ENCODE results near the gene FUT7. TPM values are rescaled to one million over a fixed set of nuclear protein-coding genes. Genes with fewer than 3 reads are reported as not detected.

Gene FUT7
- total RNA-seq, 1 experiment from 2014 or later: not detected

DNA sequence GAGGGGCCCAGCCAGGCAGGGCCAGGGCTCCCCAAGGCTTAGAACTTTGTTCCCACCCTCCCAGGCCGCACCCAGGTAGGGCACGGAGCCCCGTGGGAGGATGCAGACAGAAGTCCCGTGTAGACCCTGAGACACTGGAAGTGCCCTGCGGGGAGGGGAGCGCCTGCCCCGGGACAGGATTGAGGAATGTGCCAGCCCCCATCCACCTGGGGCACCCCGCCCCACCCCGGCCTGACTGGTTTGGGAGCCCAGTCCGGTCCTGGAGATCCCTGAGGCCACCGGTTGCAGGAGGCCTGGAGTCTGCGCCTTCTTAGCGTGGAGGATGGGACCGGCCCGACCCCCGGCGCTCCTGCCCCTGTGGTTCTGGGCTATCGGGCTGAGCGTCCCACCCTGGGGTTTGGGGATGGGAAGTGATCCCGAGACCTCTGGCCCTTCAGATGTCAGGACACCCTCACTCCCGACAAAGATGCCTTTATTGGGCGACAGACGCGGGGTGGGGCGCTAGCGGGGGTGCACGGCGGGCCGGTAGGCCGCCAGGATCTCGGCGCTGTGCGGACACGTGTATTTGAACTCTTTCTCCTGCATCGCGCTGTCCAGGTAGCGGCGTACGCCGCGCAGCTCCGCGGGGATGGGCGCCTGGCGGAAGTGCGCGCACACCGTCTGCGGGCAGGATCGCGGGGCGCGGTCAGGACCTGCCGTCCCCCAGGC lies 37.6 kb downstream of the FUT7 start:
- H3K23me2 ChIP-seq (ENCODE audit: insufficient read length, low read depth, low read length, poor library complexity, severe bottlenecking): peaks cover 6% of the 10 kb centered on the region
- no peak overlapping the region for H4K8ac ChIP-seq (replicated peaks; ENCODE audit: insufficient read length, low read depth, low read length)
- no peak overlapping the region for H2BK12ac ChIP-seq (ENCODE audit: insufficient read length, low read depth, low read length)
- H3K9ac ChIP-seq (ENCODE audit: extremely low read depth, insufficient read length, low read length): no peak overlapping the region
- H2BK120ac ChIP-seq (ENCODE audit: low read depth, low read length, poor library complexity, severe bottlenecking): no peak overlapping the region
- no peak overlapping the region for H2BK15ac ChIP-seq (ENCODE audit: low read depth, low read length)
- peaks cover 28% of the 10 kb centered on the region for H3K27me3 Mint-ChIP-seq (ENCODE audit: low read depth)
- H3K9me3 Mint-ChIP-seq: peaks cover 9 to 10% of the 10 kb centered on the region in 2 experiments; a peak in 3 of 5 replicates
- H3K14ac ChIP-seq (ENCODE audit: insufficient read depth, low read length): no peak overlapping the region
- TF ChIP-seq, protein P1, sequence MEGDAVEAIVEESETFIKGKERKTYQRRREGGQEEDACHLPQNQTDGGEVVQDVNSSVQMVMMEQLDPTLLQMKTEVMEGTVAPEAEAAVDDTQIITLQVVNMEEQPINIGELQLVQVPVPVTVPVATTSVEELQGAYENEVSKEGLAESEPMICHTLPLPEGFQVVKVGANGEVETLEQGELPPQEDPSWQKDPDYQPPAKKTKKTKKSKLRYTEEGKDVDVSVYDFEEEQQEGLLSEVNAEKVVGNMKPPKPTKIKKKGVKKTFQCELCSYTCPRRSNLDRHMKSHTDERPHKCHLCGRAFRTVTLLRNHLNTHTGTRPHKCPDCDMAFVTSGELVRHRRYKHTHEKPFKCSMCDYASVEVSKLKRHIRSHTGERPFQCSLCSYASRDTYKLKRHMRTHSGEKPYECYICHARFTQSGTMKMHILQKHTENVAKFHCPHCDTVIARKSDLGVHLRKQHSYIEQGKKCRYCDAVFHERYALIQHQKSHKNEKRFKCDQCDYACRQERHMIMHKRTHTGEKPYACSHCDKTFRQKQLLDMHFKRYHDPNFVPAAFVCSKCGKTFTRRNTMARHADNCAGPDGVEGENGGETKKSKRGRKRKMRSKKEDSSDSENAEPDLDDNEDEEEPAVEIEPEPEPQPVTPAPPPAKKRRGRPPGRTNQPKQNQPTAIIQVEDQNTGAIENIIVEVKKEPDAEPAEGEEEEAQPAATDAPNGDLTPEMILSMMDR (conservative IDR thresholded peaks at IDR 0.05): no peak
- no peak overlapping the region for H3K27ac Mint-ChIP-seq
- H3K27ac ChIP-seq (ENCODE audit: insufficient read length, low read depth, low read length): no peak overlapping the region
- no peak overlapping the region for H3K4me3 Mint-ChIP-seq
- no CpG with 5 or more reads among the region's 54 CpGs for WGBS (ENCODE audit: extremely low coverage, insufficient read length, low lambda C conversion rate)
- H2AFZ ChIP-seq (ENCODE audit: low read length): no peak overlapping the region
- no peak overlapping the region for H3K23ac ChIP-seq (ENCODE audit: insufficient read length, low read depth, low read length)
- peaks cover 2 to 8% (median 2%) of the 10 kb centered on the region in 3 experiments; a peak in 5 of 7 replicates for H3K36me3 Mint-ChIP-seq (ENCODE audit: insufficient read depth in 1 of 3, low read depth in 3 of 3)
- H3K79me2 ChIP-seq (ENCODE audit: insufficient read depth, low read length): no peaks in the 10 kb centered on the region
- H3K4me1 ChIP-seq (ENCODE audit: insufficient read depth, low read length): no peaks in the 10 kb centered on the region
- H2AK5ac ChIP-seq (ENCODE audit: insufficient read length, low read length): no peak overlapping the region
- no peak overlapping the region for H3K4me2 ChIP-seq (ENCODE audit: insufficient read depth, insufficient read length, low read length)
- no peaks in the 10 kb centered on the region for H3K9me3 ChIP-seq (ENCODE audit: control insufficient read depth, low read depth, low read length)
- no peak overlapping the region for H3K56ac ChIP-seq (ENCODE audit: insufficient read length, low read depth, low read length)
- DNase-seq: no peak
- H4K20me1 ChIP-seq (ENCODE audit: control insufficient read depth, insufficient read depth, insufficient read length): no peaks in the 10 kb centered on the region
- no peak overlapping the region for H4K91ac ChIP-seq (ENCODE audit: insufficient read length, low read depth, low read length)
- no peak overlapping the region for H2BK5ac ChIP-seq (ENCODE audit: insufficient read length, low read length)
- H2BK20ac ChIP-seq (ENCODE audit: low read depth, low read length, poor library complexity, severe bottlenecking): no peak overlapping the region
- no peaks in the 10 kb centered on the region for H3K27me3 ChIP-seq (ENCODE audit: insufficient read depth, low read length)
- H3K18ac ChIP-seq (ENCODE audit: insufficient read length, low read depth, low read length): no peak overlapping the region
- H3T11ph ChIP-seq (ENCODE audit: low read length): no peak overlapping the region
- H3K4me1 Mint-ChIP-seq: peaks cover 11 to 15% of the 10 kb centered on the region in 2 experiments
- no peak overlapping the region for H4K5ac ChIP-seq (ENCODE audit: insufficient read length, low read depth, low read length)
- H3K4ac ChIP-seq (ENCODE audit: low read depth, low read length): no peak overlapping the region
- H3K79me1 ChIP-seq (ENCODE audit: insufficient read depth, low read depth, low read length, poor library complexity, severe bottlenecking): no peaks in the 10 kb centered on the region

All from H9 (cell line).